Esophagus muscularis mucosa (tissue), 4 donors: ENCODE measurements around the gene ZNF700. TPM values are rescaled to one million over a fixed set of nuclear protein-coding genes. Genes with fewer than 3 reads are reported as not detected.
"Not testable (repeated sequence)": the region's sequence is repeated elsewhere in the genome, so short reads cannot be mapped to it uniquely, and the experiment has no call there.

Experiments
- DNase-seq: peaks from one replicate; pipeline ENCODE4 v3.0.0-alpha.2; 2017; ENCODE audit errors: extremely low spot score
- H3K27ac ChIP-seq, 4 donors: fragments of 200-600 bp; sonication (generic); replicated peaks in 1 of 4; 1 replicate in 3 of 4; 2 replicates in 1 of 4; pipeline ENCODE4 v1.5.1; 2016 to 2019; ENCODE audit warnings: mild to moderate bottlenecking in 1 of 4
- H3K27me3 ChIP-seq, 4 donors: fragments of 200-600 bp; sonication (generic); one replicate each; pipeline versions ENCODE4 v1.5.1 to v1.6.0; 2016 to 2019
- H3K36me3 ChIP-seq, 4 donors: fragments of 200-600 bp; sonication (generic); one replicate each; pipeline ENCODE4 v1.5.1; 2016 to 2019
- H3K4me1 ChIP-seq, 4 donors: fragments of 200-600 bp; sonication (generic); one replicate each; pipeline ENCODE4 v1.5.1; 2016 to 2019
- H3K4me3 ChIP-seq, 4 donors: fragments of 200-600 bp; sonication (generic); 1 replicate in 2 of 4; 2 replicates in 2 of 4; pipeline ENCODE4 v1.5.1; 2016 to 2019; ENCODE audit warnings: mild to moderate bottlenecking in 4 of 4, moderate library complexity in 1 of 4
- H3K9me3 ChIP-seq, 4 donors: fragments of 200-600 bp; sonication (generic); 1 replicate in 3 of 4; 2 replicates in 1 of 4; pipeline ENCODE4 v1.5.1; 2016 to 2019
- CTCF ChIP-seq, 3 experiments: fragments of 200-600 bp in 2 of 3; fragments of 450-650 bp in 1 of 3; sonication (generic) in 2 of 3; IDR thresholded peaks; one replicate each; pipeline ENCODE4 v1.5.1; 2017 to 2019; ENCODE audit warnings: antibody characterized with exemption in 3 of 3, mild to moderate bottlenecking in 2 of 3, moderate library complexity in 1 of 3
- EP300 ChIP-seq: sonication (generic); formaldehyde crosslinking; IDR thresholded peaks from one replicate; pipeline ENCODE4 v1.6.1; 2017; ENCODE audit warnings: antibody characterized with exemption
- POLR2A ChIP-seq: fragments of 450-650 bp; IDR thresholded peaks from one replicate; pipeline ENCODE4 v1.6.1; 2017; ENCODE audit warnings: antibody characterized with exemption, moderate library complexity, mild to moderate bottlenecking, low read depth
- POLR2AphosphoS5 ChIP-seq, 2 donors: sonication (generic); formaldehyde crosslinking; IDR thresholded peaks; one replicate each; pipeline ENCODE4 v1.6.1; 2017; ENCODE audit warnings: antibody characterized with exemption in 2 of 2
- WGBS: methylation state at CpG from one replicate; pipeline ENCODE4 v1.1.5; 2018; 5-methylcytosine and 5-hydroxymethylcytosine counted together
- intact Hi-C: fragments of 100-400 bp; cut with DNase I; formaldehyde crosslinking; loops from one replicate; pipeline ENCODE4 v1.15.1; 2023
- small RNA-seq, 3 donors: library from RNA; depleted of rRNA; stranded (forward); fragments of <200 nt; gene quantifications; one replicate each; pipeline ENCODE3, GENCODE V24; 2016
- total RNA-seq, 4 donors: library from RNA; depleted of rRNA; stranded (reverse); fragments of >200 nt; gene quantifications; one replicate each; pipeline versions ENCODE4 v1.1.0 to v1.2.1, GENCODE V29; 2016

Gene ZNF700
- total RNA-seq, 4 donors from 2014 or later = 7.6 to 12.0 (median 9.5) TPM

- Histone ChIP-seq H3K9me3 (no peaks in the 10 kb centered on the region), H3K4me1 (peaks cover 0 to 36% (median 21%) of the 10 kb centered on the region in 4 donors), H3K4me3 (peak overlapping the region; percentile 81 to 95 (median 92)), H3K27me3 (no peaks in the 10 kb centered on the region), H3K36me3 (peaks cover 0 to 7% (median 0%) of the 10 kb centered on the region in 4 donors), H3K27ac (peak overlapping the region; percentile 95 to 96 (median 95))
- peak; percentile 99 for DNase-seq
- under 1% methylated on average over 28 of the region's 54 CpGs for WGBS
- TF ChIP-seq EP300 (no peak), POLR2A (peak; percentile 35), CTCF (IDR thresholded peaks at IDR 0.05) (peak in 1 of 3 experiments; percentile 19), POLR2AphosphoS5 (IDR thresholded peaks at IDR 0.05) (peak; percentile 91 to 96)
- intact Hi-C loops = loop anchor here (1.0 to 5.0 kb wide), 2 partner anchors 63 to 190 kb away; partner anchors contain the start of gene ZNF491
Measured at GRCh38 chr19:11987405-11988281, 62.7 kb downstream of the ZNF700 start.

GRCh38 chr19:11989112-11989456, 64.2 kb downstream of the ZNF700 start:
- Histone ChIP-seq H3K27me3 (no peaks in the 10 kb centered on the region), H3K9me3 (no peaks in the 10 kb centered on the region), H3K4me1 (peaks cover 0 to 50% (median 35%) of the 10 kb centered on the region in 4 donors), H3K4me3 (peak overlapping the region; percentile 81 to 95 (median 92)), H3K27ac (peak overlapping the region; percentile 95 to 96 (median 95)), H3K36me3 (peaks cover 0 to 7% (median 0%) of the 10 kb centered on the region in 4 donors)
- intact Hi-C loops = loop anchor here (1.0 to 5.0 kb wide), 2 partner anchors 25 to 192 kb away; partner anchors contain the start of gene ZNF491
- WGBS = 66% methylated on average over 9 of the region's 9 CpGs
- no peak for DNase-seq
- TF ChIP-seq EP300 = no peak
- TF ChIP-seq CTCF (IDR thresholded peaks at IDR 0.05) = no peak

- not testable (repeated sequence) for DNase-seq, H3K4me3 ChIP-seq, H3K9me3 ChIP-seq, H3K36me3 ChIP-seq, H3K27me3 ChIP-seq
- Histone ChIP-seq H3K4me1 (peaks cover 0 to 55% (median 41%) of the 10 kb centered on the region in 4 donors), H3K27ac (peak overlapping the region; percentile 21 to 54 (median 38))
- intact Hi-C loops = loop anchor here (2.0 kb wide), 1 partner anchor 111 kb away; no protein-coding TSS in a partner anchor
- WGBS = 72% methylated on average over 4 of the region's 4 CpGs
Measured at GRCh38 chr19:11991921-11992320, 67.0 kb downstream of the ZNF700 start.

- TF ChIP-seq EP300 (no peak), POLR2AphosphoS5 (IDR thresholded peaks at IDR 0.05) (no peak), POLR2A (no peak), CTCF (IDR thresholded peaks at IDR 0.05) (no peak)
Measured at GRCh38 chr19:11995174-11995573, 70.3 kb downstream of the ZNF700 start.

More at GRCh38 chr19:11995174-11995573, 70.3 kb downstream of the ZNF700 start:
- H3K27ac ChIP-seq = no peak overlapping the region
- no peaks in the 10 kb centered on the region for H3K9me3 ChIP-seq
- 85% methylated on average over 1 of the region's 1 CpG for WGBS
- DNase-seq = no peak
- peaks cover 0 to 34% (median 31%) of the 10 kb centered on the region in 4 donors for H3K4me1 ChIP-seq
- no peak overlapping the region for H3K4me3 ChIP-seq
- H3K36me3 ChIP-seq = no peaks in the 10 kb centered on the region
- no peaks in the 10 kb centered on the region for H3K27me3 ChIP-seq
- intact Hi-C loops = no loop called here

Small RNA genes lying within 50 kb of the gene (small RNA-seq; reads per million reads assigned to genes)
- 0 reads per million in 3 donors for gene RNA5SP464

Other genes with a start within 250 kb of the ZNF700 start
- gene ZNF823, start 186.2 kb upstream of the ZNF700 start, total RNA-seq = 1 to 10 TPM; 3.1 to 6.7 (median 5.0) TPM
- 1 to 10 TPM; 5.6 to 7.9 (median 6.5) TPM for gene ZNF441, start 158.1 kb upstream of the ZNF700 start, total RNA-seq
- gene ZNF491, start 126.6 kb upstream of the ZNF700 start, total RNA-seq = 1 to 10 TPM; 2.5 to 4.5 (median 3.7) TPM
- 1 to 10 TPM; 5.5 to 6.9 (median 6.3) TPM for gene ZNF440, start 110.8 kb upstream of the ZNF700 start, total RNA-seq
- 1 to 10 TPM; 6.5 to 9.1 (median 7.1) TPM for gene ZNF439, start 76.4 kb upstream of the ZNF700 start, total RNA-seq
- 1 to 10 TPM; 3.8 to 8.2 (median 6.9) TPM for gene ZNF69, start 37.3 kb upstream of the ZNF700 start, total RNA-seq
- gene ZNF763, start 39.9 kb downstream of the ZNF700 start, total RNA-seq = 1 to 10 TPM; 3.3 to 7.5 (median 4.8) TPM
- 1 to 10 TPM; 3.0 to 5.4 (median 4.4) TPM for gene ZNF433, start 110.6 kb downstream of the ZNF700 start, total RNA-seq
- gene ZNF878, start 127.9 kb downstream of the ZNF700 start, total RNA-seq = 1 to 10 TPM in 1 of 4 donors, under 1 TPM in 3; 0.17 to 1.5 (median 0.43) TPM
- gene ZNF844, start 139.6 kb downstream of the ZNF700 start, total RNA-seq = 10 to 100 TPM in 1 of 4 donors, 1 to 10 TPM in 3; 6.5 to 10.1 (median 8.3) TPM
- 1 to 10 TPM; 1.3 to 5.8 (median 3.1) TPM for gene ZNF20, start 215.2 kb downstream of the ZNF700 start, total RNA-seq
- gene ZNF625, start 231.6 kb downstream of the ZNF700 start, total RNA-seq = 1 to 10 TPM; 4.5 to 8.7 (median 7.8) TPM
- gene ZNF136, start 238.0 kb downstream of the ZNF700 start, total RNA-seq = 1 to 10 TPM; 6.6 to 8.9 (median 7.5) TPM